ENCODE results near the gene CEP89. TPM values are rescaled to one million over a fixed set of nuclear protein-coding genes. Genes with fewer than 3 reads are reported as not detected.

The CEP89 gene
- total and polyA plus RNA-seq, 7 donors: 7.0 to 27.1 (median 10.0) TPM

GRCh38 chr19:32890841-32891240 lies 80.9 kb downstream of the CEP89 start:
- Histone ChIP-seq H3K4me1 (no peaks in the 10 kb centered on the region), H3K27ac (no peak overlapping the region), H3K4me3 (no peak overlapping the region), H3K9me3 (peaks cover 15% of the 10 kb centered on the region), H3K27me3 (ENCODE audit: insufficient read depth in 3 of 3, low read length in 2 of 3) (no peaks in the 10 kb centered on the region), H3K36me3 (ENCODE audit: insufficient read depth in 1 of 2, low read depth in 1 of 2) (peaks cover 2 to 17% of the 10 kb centered on the region in 2 donors)
- ATAC-seq (no peak), DNase-seq (no peak)
- no peak for TF ChIP-seq CTCF (IDR thresholded peaks at IDR 0.05)
- intact Hi-C loops (cut with DNase I): no loop called here
- 97 to 100% (median 98%) methylated on average over 9 to 10 of the region's 10 CpGs for WGBS, 3 donors

GRCh38 chr19:32890326-32890725 lies 81.4 kb downstream of the CEP89 start:
- ATAC-seq (no peak), DNase-seq (no peak)
- intact Hi-C loops (cut with DNase I): no loop called here
- H3K27ac ChIP-seq: no peak overlapping the region
- H3K4me1 ChIP-seq: no peaks in the 10 kb centered on the region
- peaks cover 2 to 17% of the 10 kb centered on the region in 2 donors for H3K36me3 ChIP-seq (ENCODE audit: insufficient read depth in 1 of 2, low read depth in 1 of 2)
- H3K27me3 ChIP-seq (ENCODE audit: insufficient read depth in 3 of 3, low read length in 2 of 3): no peaks in the 10 kb centered on the region
- no peak for TF ChIP-seq CTCF (IDR thresholded peaks at IDR 0.05)
- WGBS, 3 donors: 96 to 99% (median 96%) methylated on average over 13 of the region's 13 CpGs
- H3K9me3 ChIP-seq: peaks cover 15% of the 10 kb centered on the region
- no peak overlapping the region for H3K4me3 ChIP-seq

- WGBS, 3 donors: 94 to 96% (median 95%) methylated on average over 11 of the region's 11 CpGs
- no peak overlapping the region for H3K4me3 ChIP-seq
- H3K36me3 ChIP-seq (ENCODE audit: insufficient read depth in 1 of 2, low read depth in 1 of 2): peaks cover 2 to 15% of the 10 kb centered on the region in 2 donors
- no peak for TF ChIP-seq CTCF (IDR thresholded peaks at IDR 0.05)
- no peak for ATAC-seq
- H3K9me3 ChIP-seq: peaks cover 15% of the 10 kb centered on the region
- no peaks in the 10 kb centered on the region for H3K27me3 ChIP-seq (ENCODE audit: insufficient read depth in 3 of 3, low read length in 2 of 3)
- no peak for DNase-seq
- no peaks in the 10 kb centered on the region for H3K4me1 ChIP-seq
- no peak overlapping the region for H3K27ac ChIP-seq
- intact Hi-C loops (cut with DNase I): no loop called here
Measured at GRCh38 chr19:32889137-32889934, 82.4 kb downstream of the CEP89 start.

- WGBS, 3 donors: 89 to 91% (median 90%) methylated on average over 4 of the region's 4 CpGs
Measured at GRCh38 chr19:32887572-32888215, 84.1 kb downstream of the CEP89 start.

More at GRCh38 chr19:32887572-32888215, 84.1 kb downstream of the CEP89 start:
- no peak for ATAC-seq
- peaks cover 8% of the 10 kb centered on the region for H3K9me3 ChIP-seq
- no peaks in the 10 kb centered on the region for H3K27me3 ChIP-seq (ENCODE audit: insufficient read depth in 3 of 3, low read length in 2 of 3)
- H3K27ac ChIP-seq: no peak overlapping the region
- DNase-seq: no peak
- peaks cover 0 to 6% of the 10 kb centered on the region in 2 donors for H3K36me3 ChIP-seq (ENCODE audit: insufficient read depth in 1 of 2, low read depth in 1 of 2)
- H3K4me3 ChIP-seq: no peak overlapping the region
- intact Hi-C loops (cut with DNase I): no loop called here
- no peaks in the 10 kb centered on the region for H3K4me1 ChIP-seq
- no peak for TF ChIP-seq CTCF (IDR thresholded peaks at IDR 0.05)
